GM12873 (cell line): ENCODE measurements around the gene CLBA1.

Experiments
- TF ChIP-seq, protein P1 (sequence below): IDR thresholded peaks from 2 replicates; pipeline ENCODE4 v1.5.1; 2012; ENCODE audit warnings: low read depth, mild to moderate bottlenecking, moderate library complexity, low read length, control low read depth; ENCODE audit not compliant: insufficient read depth; ENCODE audit errors: missing control alignments

Gene CLBA1

GRCh38 chr14:104965561-104966231, 19.9 kb upstream of the CLBA1 start:
- TF ChIP-seq, protein P1, sequence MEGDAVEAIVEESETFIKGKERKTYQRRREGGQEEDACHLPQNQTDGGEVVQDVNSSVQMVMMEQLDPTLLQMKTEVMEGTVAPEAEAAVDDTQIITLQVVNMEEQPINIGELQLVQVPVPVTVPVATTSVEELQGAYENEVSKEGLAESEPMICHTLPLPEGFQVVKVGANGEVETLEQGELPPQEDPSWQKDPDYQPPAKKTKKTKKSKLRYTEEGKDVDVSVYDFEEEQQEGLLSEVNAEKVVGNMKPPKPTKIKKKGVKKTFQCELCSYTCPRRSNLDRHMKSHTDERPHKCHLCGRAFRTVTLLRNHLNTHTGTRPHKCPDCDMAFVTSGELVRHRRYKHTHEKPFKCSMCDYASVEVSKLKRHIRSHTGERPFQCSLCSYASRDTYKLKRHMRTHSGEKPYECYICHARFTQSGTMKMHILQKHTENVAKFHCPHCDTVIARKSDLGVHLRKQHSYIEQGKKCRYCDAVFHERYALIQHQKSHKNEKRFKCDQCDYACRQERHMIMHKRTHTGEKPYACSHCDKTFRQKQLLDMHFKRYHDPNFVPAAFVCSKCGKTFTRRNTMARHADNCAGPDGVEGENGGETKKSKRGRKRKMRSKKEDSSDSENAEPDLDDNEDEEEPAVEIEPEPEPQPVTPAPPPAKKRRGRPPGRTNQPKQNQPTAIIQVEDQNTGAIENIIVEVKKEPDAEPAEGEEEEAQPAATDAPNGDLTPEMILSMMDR: no peak

DNA sequence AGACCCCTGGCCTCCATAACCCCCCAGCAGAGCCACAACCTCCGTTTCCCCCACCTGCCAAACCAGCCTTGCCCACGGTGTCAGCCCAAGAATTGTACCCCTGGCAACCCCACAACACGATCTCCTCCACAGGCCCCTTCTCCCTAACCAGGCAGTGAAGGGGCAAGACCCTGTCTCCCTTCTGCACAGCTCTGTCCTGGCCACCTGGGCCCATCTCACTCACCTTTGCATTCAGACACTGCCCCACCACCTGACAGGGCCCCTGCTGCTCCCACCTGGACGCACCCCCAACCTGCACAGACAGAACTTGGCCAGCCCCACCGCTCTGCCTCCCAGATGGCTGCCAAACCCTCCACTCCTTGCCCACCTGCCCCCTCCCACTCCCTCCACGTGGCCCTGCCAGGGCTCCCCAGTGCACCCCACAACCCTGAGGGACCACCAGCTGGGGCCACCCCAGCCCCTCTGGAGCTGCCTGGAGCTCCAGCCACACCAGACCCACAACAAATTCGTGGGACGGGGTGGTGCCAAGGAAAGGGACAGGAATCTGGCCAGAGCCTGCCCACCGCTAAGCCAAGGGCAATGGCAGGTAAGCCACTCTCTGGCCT, 19.2 kb upstream of the CLBA1 start:
- TF ChIP-seq, protein P1: no peak

- TF ChIP-seq, protein P1: no peak
Measured at GRCh38 chr14:104966981-104967385, 18.6 kb upstream of the CLBA1 start.

DNA sequence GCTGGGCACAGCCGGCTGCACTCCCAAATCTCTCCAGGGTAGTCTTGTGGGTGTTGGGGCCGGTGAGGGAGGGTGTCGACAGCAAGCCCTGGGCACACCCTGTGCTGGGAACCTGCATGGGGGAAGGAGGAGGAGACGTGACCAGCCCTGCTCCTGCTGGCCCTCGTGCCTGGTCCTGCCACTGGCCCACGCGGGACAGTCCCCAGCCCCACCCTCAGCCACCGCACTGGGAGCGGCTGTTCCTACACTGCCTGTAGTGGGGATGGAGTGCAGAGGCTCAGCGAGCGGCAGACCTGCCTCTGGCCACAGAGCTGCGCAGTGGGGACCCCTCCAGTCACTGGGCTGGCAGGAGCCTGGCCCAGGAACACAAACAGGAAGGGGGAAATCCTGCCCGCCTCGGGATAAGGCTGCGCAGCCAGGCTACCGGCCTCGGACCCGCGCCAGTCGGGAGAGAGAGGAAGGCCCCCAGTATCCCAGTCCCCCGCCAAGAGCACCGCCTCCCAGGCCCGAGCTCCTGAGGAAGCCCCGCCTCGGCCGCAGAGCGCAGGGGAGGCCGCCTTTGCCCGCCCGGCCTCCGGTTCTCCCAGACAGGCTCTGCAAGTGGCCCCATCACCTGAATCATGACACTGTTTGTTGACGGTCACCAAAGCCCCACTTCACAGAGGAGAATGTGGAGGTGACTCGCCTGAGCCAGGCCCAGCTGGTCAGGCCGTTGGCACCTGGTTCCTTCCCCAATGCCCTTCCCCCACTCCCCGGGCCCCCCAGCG, 18.0 kb upstream of the CLBA1 start:
- TF ChIP-seq, protein P1: no peak

DNA sequence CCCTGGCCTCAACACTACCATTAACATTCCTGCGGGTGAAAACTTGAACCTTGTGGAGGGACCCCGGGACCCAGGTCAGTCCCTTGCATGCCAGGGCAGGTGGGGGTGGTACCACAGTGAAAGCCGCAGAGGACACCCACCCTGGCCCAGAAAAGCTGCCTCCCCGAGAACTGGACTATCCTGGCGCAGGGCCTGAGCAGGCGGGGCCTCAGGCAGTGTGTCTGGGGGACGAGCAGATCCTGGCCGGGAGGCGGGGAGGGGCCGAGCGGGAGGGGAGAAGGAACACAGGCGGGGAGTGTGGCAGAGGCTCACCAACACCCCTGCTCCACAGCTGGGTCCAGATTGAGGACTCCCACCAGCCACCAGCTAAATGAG, 17.4 kb upstream of the CLBA1 start:
- TF ChIP-seq, protein P1: no peak

DNA sequence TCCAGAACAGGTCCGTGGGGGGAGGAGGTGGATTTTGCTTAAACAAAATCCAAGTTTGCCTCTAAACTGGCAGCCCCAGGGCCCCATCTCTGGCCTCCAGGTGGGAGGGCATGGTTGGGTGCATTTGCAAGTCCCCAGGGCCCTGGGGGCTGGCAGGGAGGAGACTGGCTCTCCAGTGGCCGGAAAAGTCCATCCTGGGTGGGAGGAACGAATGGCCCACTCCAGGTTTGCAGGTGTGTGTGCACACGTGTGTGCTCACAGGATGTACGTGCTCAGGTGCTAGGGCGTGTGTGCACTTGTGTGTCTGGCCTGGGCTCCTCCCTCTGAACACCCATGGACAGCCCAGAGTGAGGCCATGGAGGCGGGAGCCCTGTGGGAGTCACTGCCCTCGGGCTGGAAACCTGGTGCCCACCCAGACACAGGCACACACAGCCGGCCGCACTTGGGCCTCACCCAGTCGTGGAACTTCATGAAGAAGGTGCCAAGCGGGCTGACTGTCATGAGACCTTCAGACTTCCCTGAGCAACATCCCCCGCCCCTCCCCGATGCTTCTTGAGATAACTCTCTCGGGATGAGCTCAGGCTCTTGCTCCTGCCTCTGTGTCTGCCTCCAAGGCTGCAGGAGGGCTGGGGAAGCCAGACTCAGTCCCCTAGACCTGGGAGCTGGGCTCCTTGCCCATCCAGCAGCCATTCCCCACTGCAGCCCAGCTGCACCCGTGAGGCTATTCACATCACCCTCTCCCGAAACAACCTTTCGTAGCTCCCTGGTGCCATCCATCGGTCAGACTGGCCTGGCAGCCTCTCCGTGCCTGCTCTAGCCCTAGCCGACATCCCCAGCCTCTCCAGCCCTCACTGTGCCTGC, 16.8 kb upstream of the CLBA1 start:
- TF ChIP-seq, protein P1: no peak

DNA sequence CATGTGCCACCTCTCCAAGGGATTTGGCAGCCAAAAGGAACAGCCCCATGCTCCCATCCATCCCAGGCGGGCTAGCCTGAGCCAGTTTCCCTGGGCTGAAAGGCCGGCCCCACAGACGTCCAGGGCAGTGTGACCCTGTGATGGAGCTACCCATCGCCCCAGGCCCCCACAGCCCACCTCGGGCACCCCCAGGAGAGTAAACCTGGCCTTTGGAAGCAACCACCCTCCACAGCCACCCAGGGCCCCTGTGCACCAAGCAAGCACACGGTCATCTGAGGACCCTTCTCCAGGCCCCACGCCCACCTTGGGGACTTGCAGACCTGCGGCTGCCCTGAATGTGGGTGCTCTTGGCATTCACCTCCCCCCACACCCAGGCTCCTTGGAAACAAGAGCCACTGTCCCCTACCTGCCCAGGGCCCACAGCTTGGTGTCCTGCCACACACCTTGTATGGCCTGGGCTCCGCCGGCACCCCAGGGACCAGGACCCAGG, 15.8 kb upstream of the CLBA1 start:
- TF ChIP-seq, protein P1: no peak
